SU-DHL-6 (cell line): Measurements from ENCODE around the gene SURF4.

Experiments used
- EZH2phosphoT487 ChIP-seq: fragments of 200-600 bp; sonication (generic), shearing (Covaris generic); conservative IDR thresholded peaks from 2 replicates; pipeline ENCODE4 v1.6.1; 2018; ENCODE audit warnings: mild to moderate bottlenecking, antibody characterized with exemption, low read length, moderate library complexity, mixed read lengths
- TF ChIP-seq, protein P1 (sequence below): fragments of 200-600 bp; sonication (generic); IDR thresholded peaks from one replicate; pipeline ENCODE4 v1.5.1; 2017; ENCODE audit warnings: antibody characterized with exemption, mild to moderate bottlenecking, low read length, moderate library complexity; ENCODE audit not compliant: insufficient read depth, poor library complexity, severe bottlenecking

- TF ChIP-seq, protein P1, sequence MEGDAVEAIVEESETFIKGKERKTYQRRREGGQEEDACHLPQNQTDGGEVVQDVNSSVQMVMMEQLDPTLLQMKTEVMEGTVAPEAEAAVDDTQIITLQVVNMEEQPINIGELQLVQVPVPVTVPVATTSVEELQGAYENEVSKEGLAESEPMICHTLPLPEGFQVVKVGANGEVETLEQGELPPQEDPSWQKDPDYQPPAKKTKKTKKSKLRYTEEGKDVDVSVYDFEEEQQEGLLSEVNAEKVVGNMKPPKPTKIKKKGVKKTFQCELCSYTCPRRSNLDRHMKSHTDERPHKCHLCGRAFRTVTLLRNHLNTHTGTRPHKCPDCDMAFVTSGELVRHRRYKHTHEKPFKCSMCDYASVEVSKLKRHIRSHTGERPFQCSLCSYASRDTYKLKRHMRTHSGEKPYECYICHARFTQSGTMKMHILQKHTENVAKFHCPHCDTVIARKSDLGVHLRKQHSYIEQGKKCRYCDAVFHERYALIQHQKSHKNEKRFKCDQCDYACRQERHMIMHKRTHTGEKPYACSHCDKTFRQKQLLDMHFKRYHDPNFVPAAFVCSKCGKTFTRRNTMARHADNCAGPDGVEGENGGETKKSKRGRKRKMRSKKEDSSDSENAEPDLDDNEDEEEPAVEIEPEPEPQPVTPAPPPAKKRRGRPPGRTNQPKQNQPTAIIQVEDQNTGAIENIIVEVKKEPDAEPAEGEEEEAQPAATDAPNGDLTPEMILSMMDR: no peak
- no peak for TF ChIP-seq EZH2phosphoT487
Observed at GRCh38 chr9:133401588-133401987, 25.7 kb upstream of the SURF4 start.
